Right cardiac atrium (tissue), 5 donors: ENCODE measurements around the gene ELMO3. TPM values are rescaled to one million over a fixed set of nuclear protein-coding genes. Genes with fewer than 3 reads are reported as not detected.

ENCODE experiments used
- ATAC-seq, 2 donors: fragments of 200-7000 bp; cut with Tn5 transposase; one replicate each; pipeline versions ENCODE4 v1.8.0 to v1.9.1; 2020; ENCODE audit warnings: moderate library complexity in 2 of 2, mild to moderate bottlenecking in 1 of 2
- DNase-seq, 3 donors: peaks; one replicate each; pipeline ENCODE4 v3.0.0-alpha.2; 2020
- H3K27ac ChIP-seq: one replicate; pipeline ENCODE4 v1.5.1; 2013; ENCODE audit warnings: mild to moderate bottlenecking, low read length, control low read depth, moderate library complexity
- H3K27me3 ChIP-seq: one replicate; pipeline ENCODE4 v1.6.1; 2013; ENCODE audit not compliant: control insufficient read depth, insufficient read depth
- H3K4me1 ChIP-seq: one replicate; pipeline ENCODE4 v1.6.1; 2013; ENCODE audit warnings: low read length; ENCODE audit not compliant: control insufficient read depth, insufficient read depth
- H3K4me3 ChIP-seq: one replicate; pipeline ENCODE4 v1.5.1; 2013; ENCODE audit warnings: low read length, control low read depth
- H3K9me3 ChIP-seq: one replicate; pipeline ENCODE4 v1.6.1; 2013; ENCODE audit warnings: low read length; ENCODE audit not compliant: control insufficient read depth
- WGBS: extraction: QIAGEN DNeasy Blood & Tissue Kit; methylation state at CpG from one replicate; pipeline ENCODE4 v1.1.7; 2013; 5-methylcytosine and 5-hydroxymethylcytosine counted together
- intact Hi-C, 4 donors: fragments of 100-400 bp; cut with DNase I; formaldehyde crosslinking; loops; one replicate each; pipeline versions ENCODE4 v1.11.0 to v1.14.0; 2022 to 2023
- polyA plus RNA-seq: library from polyadenylated mRNA; stranded (reverse); fragments of 200-250 nt; gene quantifications from one replicate; pipeline ENCODE4 v1.2.3, GENCODE V29; 2013
- total RNA-seq, 4 donors: library from RNA; stranded (reverse); fragmentation: NEBNext Ultra II Directional; extraction: Animal tissue kit (Norgen Biotek cat#: 25700); gene quantifications; one replicate each; pipeline ENCODE4 v1.2.1, GENCODE V29; 2021
- donor health status: healthy with polysubstance abuse.
- donor health status: DM: no; HTN: yes; CAD: no.
- donor health status: DM: no; HTN: no; CAD: no.
- donor health status: DM: no; HTN: yes; CAD: no; lungs with severe emphysema.
- donor health status: DM: yes; HTN: yes; CAD: no.

The ELMO3 gene
- total and polyA plus RNA-seq, 5 donors, result 0.51 to 0.85 (median 0.74) TPM

- Histone ChIP-seq H3K27ac (peak within 1 kb of the TSS; percentile 83), H3K27me3 (no peaks in the 10 kb centered on the region), H3K4me1 (peaks cover 5% of the 10 kb centered on the region), H3K4me3 (peak within 1 kb of the TSS; percentile 94), H3K9me3 (no peaks in the 10 kb centered on the region)
- intact Hi-C loops, result loop anchor here in 1 of 4 donors (5.0 kb wide), 1 partner anchor 35 kb away; the partner anchor contains the start of gene TMEM208
- under 1% methylated on average over 54 of the region's 54 CpGs for WGBS
- ATAC-seq (peak; percentile 91 to 92), DNase-seq (peak; percentile 92 to 97 (median 96))
These were observed 6.8 kb upstream of the ELMO3 start, which contains the start of gene E2F4 for GRCh38 chr16:67191995-67192681. Gene E2F4 (plus strand): TSS chr16:67192155. CDS start chr16:67192228, 73 bp downstream.

GRCh38 chr16:67192781-67193361 is 6.1 kb upstream of the ELMO3 start:
- ATAC-seq (peak in 1 of 2 donors; percentile 14), DNase-seq (peak in 1 of 3 donors; percentile 50)
- WGBS, result 25% methylated on average over 17 of the region's 17 CpGs
- H3K4me3 ChIP-seq, result peak overlapping the region; percentile 94
- no peaks in the 10 kb centered on the region for H3K27me3 ChIP-seq
- H3K9me3 ChIP-seq, result no peaks in the 10 kb centered on the region
- peaks cover 5% of the 10 kb centered on the region for H3K4me1 ChIP-seq
- intact Hi-C loops, result loop anchor here in 1 of 4 donors (5.0 kb wide), 1 partner anchor 34 kb away; the partner anchor contains the start of gene TMEM208
- H3K27ac ChIP-seq, result no peak overlapping the region

GRCh38 chr16:67193536-67193935 is 5.4 kb upstream of the ELMO3 start:
- intact Hi-C loops, result loop anchor here in 1 of 4 donors (5.0 kb wide), 1 partner anchor 34 kb away; the partner anchor contains the start of gene TMEM208
- ATAC-seq, result no peak
- Histone ChIP-seq H3K9me3 (no peaks in the 10 kb centered on the region), H3K4me1 (peaks cover 5% of the 10 kb centered on the region), H3K27me3 (no peaks in the 10 kb centered on the region), H3K4me3 (no peak overlapping the region), H3K27ac (no peak overlapping the region)
- no peak for DNase-seq

- ATAC-seq (no peak), DNase-seq (peak in 1 of 3 donors; percentile 49)
- no peaks in the 10 kb centered on the region for H3K9me3 ChIP-seq
- peaks cover 5% of the 10 kb centered on the region for H3K4me1 ChIP-seq
- H3K27ac ChIP-seq, result no peak overlapping the region
- WGBS, result 89% methylated on average over 6 of the region's 6 CpGs
- H3K27me3 ChIP-seq, result no peaks in the 10 kb centered on the region
- intact Hi-C loops, result loop anchor here in 1 of 4 donors (5.0 kb wide), 1 partner anchor 33 kb away; the partner anchor contains the start of gene TMEM208
- no peak overlapping the region for H3K4me3 ChIP-seq
These were observed 4.7 kb upstream of the ELMO3 start for GRCh38 chr16:67194260-67194659.

GRCh38 chr16:67195676-67196075 is 3.3 kb upstream of the ELMO3 start:
- intact Hi-C loops, result no loop called here
- ATAC-seq (no peak), DNase-seq (no peak)
- H3K27me3 ChIP-seq, result no peaks in the 10 kb centered on the region
- 74% methylated on average over 5 of the region's 5 CpGs for WGBS
- no peak overlapping the region for H3K27ac ChIP-seq
- no peak overlapping the region for H3K4me3 ChIP-seq
- peaks cover 5% of the 10 kb centered on the region for H3K4me1 ChIP-seq
- no peaks in the 10 kb centered on the region for H3K9me3 ChIP-seq

- Histone ChIP-seq H3K4me1 (peaks cover 4% of the 10 kb centered on the region), H3K27ac (no peak overlapping the region), H3K4me3 (no peak overlapping the region), H3K27me3 (no peaks in the 10 kb centered on the region), H3K9me3 (no peaks in the 10 kb centered on the region)
- WGBS, result 90% methylated on average over 1 of the region's 1 CpG
- intact Hi-C loops, result no loop called here
- no peak for DNase-seq
- ATAC-seq, result no peak
These were observed 2.0 kb upstream of the ELMO3 start for GRCh38 chr16:67196881-67197280.

- no peaks in the 10 kb centered on the region for H3K27me3 ChIP-seq
- H3K27ac ChIP-seq, result no peak overlapping the region
- DNase-seq (no peak), ATAC-seq (no peak)
- WGBS, result 68% methylated on average over 6 of the region's 6 CpGs
- intact Hi-C loops, result no loop called here
- peaks cover 4% of the 10 kb centered on the region for H3K4me1 ChIP-seq
- H3K9me3 ChIP-seq, result no peaks in the 10 kb centered on the region
- H3K4me3 ChIP-seq, result no peak overlapping the region
These were observed 1.2 kb upstream of the ELMO3 start for GRCh38 chr16:67197704-67198103.

- WGBS, result 46% methylated on average over 12 of the region's 12 CpGs
- intact Hi-C loops, result no loop called here
- Histone ChIP-seq H3K4me1 (no peaks in the 10 kb centered on the region), H3K4me3 (no peak overlapping the region), H3K9me3 (no peaks in the 10 kb centered on the region), H3K27me3 (no peaks in the 10 kb centered on the region), H3K27ac (no peak overlapping the region)
- DNase-seq, result peak; percentile 52 to 77 (median 76)
- ATAC-seq, result peak; percentile 36 to 40
These were observed 645 bp upstream of the ELMO3 start for GRCh38 chr16:67198238-67198734.

- 43% methylated on average over 22 of the region's 22 CpGs for WGBS
- Histone ChIP-seq H3K27me3 (no peaks in the 10 kb centered on the region), H3K4me1 (no peaks in the 10 kb centered on the region), H3K4me3 (no peak overlapping the region), H3K27ac (no peak overlapping the region), H3K9me3 (no peaks in the 10 kb centered on the region)
- peak in 1 of 3 donors; percentile 57 for DNase-seq
- ATAC-seq, result no peak
- intact Hi-C loops, result no loop called here
These were observed 872 bp downstream of the ELMO3 start for GRCh38 chr16:67199808-67200198.

- Histone ChIP-seq H3K9me3 (no peaks in the 10 kb centered on the region), H3K4me1 (no peaks in the 10 kb centered on the region), H3K27ac (no peak overlapping the region), H3K27me3 (no peaks in the 10 kb centered on the region), H3K4me3 (no peak overlapping the region)
- 88% methylated on average over 8 of the region's 8 CpGs for WGBS
- intact Hi-C loops, result no loop called here
- peak in 2 of 3 donors; percentile 23 to 61 for DNase-seq
- ATAC-seq, result no peak
These were observed 1.6 kb downstream of the ELMO3 start for GRCh38 chr16:67200491-67200890.
